ENCODE measurements around the gene PREP. TPM values are rescaled to one million over a fixed set of nuclear protein-coding genes. Genes with fewer than 3 reads are reported as not detected.

The PREP gene
- polyA plus RNA-seq, 3 donors = 28.3 to 35.9 (median 34.4) TPM

- no peak for DNase-seq
Observed at GRCh38 chr6:105401247-105402089, 1.4 kb downstream of the PREP start.

- no peak for DNase-seq
Observed at GRCh38 chr6:105400501-105400900, 2.4 kb downstream of the PREP start.

- DNase-seq = no peak
Observed at GRCh38 chr6:105398859-105399258, 4.0 kb downstream of the PREP start.

DNA sequence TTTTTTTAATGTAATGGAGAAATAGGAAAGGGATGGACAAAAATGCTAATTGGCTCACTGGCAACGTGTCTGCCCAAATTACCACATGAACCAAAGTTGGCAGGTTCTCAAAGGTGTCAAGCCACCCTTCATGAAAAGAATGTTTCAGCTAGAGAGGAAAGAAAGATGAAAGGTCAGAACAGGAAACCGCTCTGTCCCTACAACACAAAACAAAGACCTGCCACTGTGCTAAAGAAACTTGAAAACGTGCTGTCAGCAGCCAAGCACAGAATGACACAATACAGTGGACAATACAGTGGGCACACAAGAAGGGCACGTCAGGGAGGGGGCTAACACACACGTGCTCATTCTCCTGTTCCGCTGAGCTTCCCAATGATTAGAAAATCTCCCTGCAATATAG is 4.9 kb downstream of the PREP start:
- DNase-seq = no peak

DNA sequence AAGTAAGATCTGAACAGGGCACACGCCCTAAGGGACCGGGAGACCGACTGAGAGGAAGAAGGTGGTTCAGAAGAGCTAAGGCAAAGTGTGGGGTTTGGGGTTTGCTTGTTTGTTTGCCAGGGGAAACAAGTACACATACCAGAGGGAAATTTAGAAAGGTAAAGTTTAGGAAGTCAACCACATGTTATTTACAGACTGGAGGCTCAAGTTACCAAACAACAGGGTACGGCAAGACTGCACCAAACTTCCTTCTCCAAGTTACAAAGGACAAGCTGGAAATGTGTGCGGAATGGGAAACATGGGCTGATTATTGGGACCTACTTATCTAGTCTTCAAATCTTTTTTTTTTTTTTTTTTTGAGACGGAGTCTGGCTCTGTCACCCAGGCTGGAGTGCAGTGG is 11.2 kb downstream of the PREP start:
- DNase-seq = no peak

DNA sequence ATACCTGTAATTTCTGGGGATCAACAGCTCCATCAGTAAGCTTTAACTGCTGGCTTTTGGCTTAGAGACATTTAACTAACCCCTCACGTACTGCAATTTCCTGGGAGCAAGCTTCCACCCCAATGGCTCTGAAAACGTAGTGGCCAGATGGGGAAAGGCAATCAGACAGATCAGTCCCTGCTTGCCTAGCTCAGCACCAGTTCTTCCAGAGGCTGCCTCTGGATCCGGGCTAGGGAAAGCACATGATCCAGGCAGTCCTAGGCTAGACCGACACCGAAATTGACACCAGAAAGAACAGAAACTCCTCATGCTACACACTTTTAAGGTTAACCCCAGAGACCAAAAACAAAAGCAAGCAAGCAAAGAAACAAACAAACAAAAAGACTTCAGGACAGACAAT is 13.3 kb downstream of the PREP start:
- no peak for DNase-seq

DNA sequence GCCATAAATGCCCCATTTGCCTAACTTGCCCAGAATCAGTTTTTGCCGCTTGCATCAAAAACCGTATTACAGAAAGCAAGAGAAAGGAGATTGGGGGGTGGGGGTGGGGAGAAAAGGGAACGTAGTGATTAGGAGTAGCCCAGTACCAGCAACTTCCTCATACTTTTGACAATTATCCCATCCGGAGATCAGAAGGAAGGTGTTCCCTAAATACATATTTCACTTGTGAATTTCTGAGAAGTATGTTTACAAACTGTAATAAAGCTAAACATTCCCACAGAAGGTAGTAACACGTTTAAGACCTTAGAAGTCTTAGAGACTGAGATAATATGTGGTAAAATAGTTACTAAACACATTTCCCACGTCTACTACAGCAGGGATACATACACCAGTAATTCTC is 14.5 kb downstream of the PREP start:
- DNase-seq = no peak

DNA sequence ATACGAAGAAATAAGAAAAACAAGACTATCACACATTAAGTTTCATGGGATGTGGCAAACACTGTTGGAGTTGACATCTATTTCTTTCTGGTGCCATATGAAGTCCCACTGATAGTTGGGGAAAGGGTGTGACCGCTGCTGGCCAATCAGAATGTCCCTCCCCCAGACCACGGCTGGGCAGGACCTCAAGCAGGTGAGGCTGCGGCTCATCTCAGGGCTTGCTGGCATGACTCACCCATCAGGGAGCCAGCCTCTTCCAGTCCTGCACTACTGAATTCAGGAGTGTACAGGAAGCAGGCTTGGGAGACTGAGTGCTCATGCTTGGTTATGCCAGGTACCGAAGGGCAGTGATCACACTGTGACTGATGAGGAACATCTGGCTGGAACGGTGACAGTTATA is 18.9 kb downstream of the PREP start:
- DNase-seq = no peak

- no peak for DNase-seq
Observed at GRCh38 chr6:105382958-105383357, 19.9 kb downstream of the PREP start.

GRCh38 chr6:105382496-105382895 is 20.4 kb downstream of the PREP start:
- DNase-seq = no peak

DNA sequence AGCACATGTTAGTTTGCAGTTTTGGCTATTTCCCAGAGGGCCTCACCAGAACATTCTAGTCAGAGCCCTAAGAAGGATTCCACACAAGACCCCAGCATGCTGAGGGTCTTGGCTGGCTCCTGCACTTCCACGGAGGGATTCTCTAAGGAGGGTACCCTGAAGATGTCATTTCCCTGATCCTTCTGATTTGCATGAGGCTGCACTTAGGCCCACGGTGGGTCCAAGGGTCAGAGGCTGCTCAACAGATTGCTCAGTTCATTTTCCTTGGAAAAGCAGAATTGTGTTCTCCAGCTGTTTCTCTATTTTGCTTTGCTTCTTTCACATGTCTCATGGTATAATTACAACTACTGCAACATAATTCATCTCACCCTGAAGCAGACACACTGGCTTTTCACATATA is 22.2 kb downstream of the PREP start:
- no peak for DNase-seq

GRCh38 chr6:105375797-105376196 is 27.1 kb downstream of the PREP start:
- no peak for DNase-seq

- no peak for DNase-seq
Observed at GRCh38 chr6:105374010-105374420, 28.9 kb downstream of the PREP start.

DNA sequence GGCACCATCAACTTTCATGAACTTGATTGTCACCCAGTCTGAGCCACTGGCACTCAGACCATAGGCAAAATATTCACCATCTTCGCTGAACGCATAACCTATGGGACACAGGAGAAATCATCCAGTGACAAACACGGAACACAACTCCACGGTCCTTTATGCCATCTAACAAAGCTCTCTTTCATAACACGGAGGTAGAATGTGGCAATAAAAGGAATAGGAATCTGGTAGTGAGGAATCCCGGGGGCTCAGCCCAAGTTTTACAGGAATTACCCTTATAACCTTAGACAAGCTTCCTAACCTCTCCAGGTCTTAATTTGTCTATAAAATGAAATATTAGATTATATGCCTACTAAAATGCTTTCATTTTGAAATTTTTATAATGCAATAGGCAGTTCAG is 29.4 kb downstream of the PREP start:
- no peak for DNase-seq

DNA sequence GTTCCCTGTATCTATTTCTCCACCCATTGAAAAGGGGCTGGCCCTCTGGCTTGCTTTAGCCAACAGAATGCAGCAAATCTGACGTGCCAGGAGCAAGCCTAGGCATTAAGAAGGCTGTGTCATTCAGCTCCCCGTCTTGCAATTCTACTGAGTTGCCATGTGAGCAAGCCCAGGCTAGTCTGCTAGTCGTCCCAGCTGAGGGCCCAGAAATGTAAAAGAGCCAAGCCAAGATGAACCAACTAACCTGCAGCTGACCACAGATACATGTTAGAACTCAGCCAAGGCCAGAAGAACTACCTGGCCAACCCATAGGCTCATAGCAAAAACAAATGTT is 30.1 kb downstream of the PREP start:
- DNase-seq = no peak

DNA sequence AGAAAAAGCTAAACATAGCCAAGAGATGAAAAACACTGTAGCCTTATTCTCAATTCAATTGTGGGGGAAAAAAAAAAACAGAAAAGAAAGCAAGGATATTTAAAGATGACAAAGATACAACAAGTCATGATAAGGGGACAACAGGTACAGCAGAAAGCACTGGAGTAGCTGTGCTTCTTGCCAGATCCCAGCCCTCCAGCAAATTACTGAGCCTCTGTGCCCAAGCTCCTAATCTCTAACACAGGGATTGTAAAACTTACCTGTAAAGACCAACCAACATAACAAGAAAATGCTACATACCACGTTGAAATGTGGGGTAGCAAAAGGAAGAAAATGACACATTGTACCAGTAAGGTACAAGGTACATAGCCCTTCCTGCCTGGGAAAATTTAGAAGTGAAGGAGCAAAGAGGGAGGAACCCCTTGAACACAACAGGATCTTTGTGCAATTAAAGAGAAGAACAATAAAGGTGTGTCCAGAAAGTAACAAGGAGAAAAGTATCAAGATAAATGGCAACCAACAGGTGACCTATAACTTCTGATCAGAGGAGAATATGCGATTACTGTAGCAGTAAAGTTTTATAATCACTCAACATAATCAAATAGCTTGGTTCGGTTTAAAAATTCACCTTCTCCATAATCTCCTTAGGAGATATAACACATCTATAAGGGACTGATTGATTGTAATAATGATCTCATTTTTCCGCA is 30.6 kb downstream of the PREP start:
- no peak for DNase-seq

DNA sequence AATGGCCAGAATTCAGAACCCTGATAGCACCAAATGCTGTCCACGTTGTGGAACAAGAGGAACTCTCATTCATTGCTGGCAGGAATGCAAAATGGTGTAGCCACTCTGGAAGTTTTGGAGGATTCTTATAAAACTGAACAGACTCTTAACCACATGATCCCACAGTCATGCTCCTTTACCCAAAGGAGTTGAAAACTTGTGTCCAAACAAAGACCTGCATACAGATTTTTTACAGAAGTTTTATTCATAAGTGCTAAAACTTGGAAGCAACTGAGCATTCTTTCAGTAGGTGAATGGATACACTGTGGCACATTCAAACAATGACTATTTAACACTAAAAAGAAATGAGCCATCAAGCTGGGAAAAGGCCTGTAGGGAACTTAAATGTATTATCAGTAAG is 32.5 kb downstream of the PREP start:
- DNase-seq = no peak

DNA sequence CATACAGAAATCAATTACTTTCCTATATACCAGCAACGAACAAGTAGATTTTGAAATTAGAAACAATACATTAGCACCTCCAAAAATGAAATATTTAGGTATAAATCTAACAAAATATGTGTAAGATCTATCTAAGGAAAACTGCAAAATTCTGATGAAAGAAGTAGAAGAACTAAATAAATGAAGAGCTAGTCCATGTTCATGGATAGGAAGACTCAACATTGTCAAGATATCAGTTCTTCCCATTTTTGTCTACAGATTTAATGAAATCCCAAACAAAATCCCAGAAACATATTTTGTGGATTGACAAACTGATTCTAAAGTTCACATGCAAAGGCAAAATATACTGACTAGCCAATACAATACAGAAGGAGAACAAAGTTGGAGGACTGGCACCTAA is 33.7 kb downstream of the PREP start:
- DNase-seq = no peak

DNA sequence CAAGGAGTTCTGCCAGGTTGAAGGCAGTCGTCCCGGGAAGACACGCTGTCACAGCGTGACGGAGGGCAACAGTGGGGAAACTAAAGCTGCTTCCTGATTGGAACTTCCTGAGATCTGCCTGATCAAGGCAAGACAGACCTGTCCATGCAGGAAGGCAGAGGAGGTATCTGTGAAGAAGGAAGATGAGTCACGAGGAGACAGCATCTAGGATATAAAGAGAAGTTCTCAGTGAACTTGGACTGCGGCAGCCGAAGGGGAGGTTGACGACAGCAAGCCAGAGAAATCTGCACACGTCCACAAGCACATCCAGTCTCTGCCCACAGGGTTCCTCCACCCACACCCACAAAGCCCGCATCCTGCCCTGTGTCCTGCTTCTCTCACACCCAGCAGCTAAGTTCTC is 38.6 kb downstream of the PREP start:
- no peak for DNase-seq

- DNase-seq = no peak
Observed at GRCh38 chr6:105363100-105363754, 39.7 kb downstream of the PREP start.

DNA sequence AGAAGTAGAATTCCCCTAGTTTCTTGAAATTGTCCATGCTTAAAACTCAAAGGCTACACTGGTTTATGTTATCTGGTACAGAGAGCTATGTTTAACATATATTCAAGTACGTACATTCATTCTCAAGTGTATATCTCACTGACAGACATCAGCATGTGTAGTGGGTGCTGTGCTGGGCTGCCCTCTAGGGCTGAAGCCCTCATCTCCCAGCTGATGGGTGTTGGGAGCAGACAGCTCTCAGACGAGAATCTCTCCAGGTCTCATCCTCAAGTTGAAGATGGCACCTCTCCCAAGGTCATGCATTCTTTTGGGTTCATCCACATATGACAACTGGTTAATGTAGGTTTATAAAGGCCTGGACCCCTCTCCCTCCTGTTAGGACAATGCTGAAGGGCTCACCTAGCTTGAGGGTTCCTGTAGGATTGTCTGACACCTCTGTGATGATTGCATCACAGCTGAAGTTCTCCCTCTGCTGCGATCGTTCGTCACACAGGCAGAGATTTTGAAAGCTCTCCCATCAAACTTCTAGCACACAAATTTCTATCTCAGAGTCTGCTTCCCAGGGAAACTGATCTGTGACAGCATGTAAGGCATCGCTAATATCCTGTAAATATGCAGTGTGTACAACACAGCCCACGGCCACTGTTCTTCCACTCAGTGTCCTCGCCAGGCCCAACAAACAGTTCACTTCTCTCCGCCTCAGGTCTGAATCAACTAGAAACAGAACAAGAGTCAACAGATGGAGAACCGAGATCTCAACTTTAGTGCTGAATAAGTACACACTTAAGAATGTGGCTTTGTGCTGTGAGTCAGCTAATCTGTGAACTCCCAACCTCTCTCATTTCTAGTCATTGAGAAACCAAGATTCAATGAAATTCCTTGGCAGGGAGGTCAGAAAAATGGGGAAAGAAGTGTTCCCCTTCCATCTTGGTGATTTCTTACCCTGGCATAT is 43.2 kb downstream of the PREP start:
- no peak for DNase-seq

DNA sequence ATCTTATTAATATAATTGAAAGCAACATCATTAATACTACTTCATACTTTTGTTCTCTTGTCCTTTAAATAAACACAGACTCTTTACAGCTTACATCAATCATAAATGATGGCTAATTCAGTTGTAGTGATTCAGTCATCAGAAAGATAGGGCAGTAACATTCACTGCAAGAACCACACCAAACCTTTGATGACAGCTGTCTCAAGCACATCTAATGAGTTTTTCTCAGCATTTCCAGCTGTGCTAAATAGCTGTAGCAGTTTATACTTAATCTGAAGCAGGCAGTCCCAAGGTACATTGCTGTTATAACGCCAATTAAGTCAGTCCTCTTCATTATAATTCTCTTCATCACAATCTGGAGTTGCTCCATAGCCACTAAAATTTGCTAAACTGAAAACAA is 45.7 kb downstream of the PREP start:
- no peak for DNase-seq

Measured in renal pelvis (tissue), 4 donors.